GM19351 (cell line): Measurements from ENCODE around the gene DCAKD.

Experiments used
- ATAC-seq: cut with Tn5 transposase; IDR thresholded peaks from one replicate; pipeline ENCODE4 v1.9.1; 2021; ENCODE audit warnings: mild to moderate bottlenecking, moderate library complexity; ENCODE audit not compliant: unreplicated experiment

The DCAKD gene

GRCh38 chr17:44977814-44978550 lies 73.5 kb downstream of the DCAKD start:
- ATAC-seq, result no peak

GRCh38 chr17:44977065-44977464 lies 74.4 kb downstream of the DCAKD start:
- ATAC-seq, result no peak

DNA sequence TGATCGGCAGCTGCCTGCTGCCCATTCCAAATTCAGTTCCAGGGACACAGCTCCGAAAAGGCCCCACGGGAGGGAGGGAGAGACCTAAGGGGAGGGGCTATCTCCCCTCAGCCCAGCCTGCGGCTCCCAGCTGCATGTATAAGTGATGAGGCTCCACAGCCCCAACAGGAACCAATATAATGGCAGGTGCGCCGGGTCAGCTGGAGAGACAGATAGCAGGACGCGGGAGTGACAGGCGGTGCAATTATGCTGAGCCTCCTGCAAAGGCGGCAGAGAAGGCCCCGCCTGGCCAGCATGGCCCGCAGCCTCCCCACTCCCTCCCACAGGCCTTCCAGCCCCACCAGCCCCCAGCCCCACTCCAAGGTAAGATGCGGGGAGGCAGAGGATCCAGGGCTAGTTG lies 75.2 kb downstream of the DCAKD start:
- no peak for ATAC-seq
